GM23338 (cell line): Measurements from ENCODE around the gene SERAC1. TPM values are rescaled to one million over a fixed set of nuclear protein-coding genes. Genes with fewer than 3 reads are reported as not detected.

Experiments used
- ATAC-seq: fragments of 200-7000 bp; cut with Tn5 transposase; 3 replicates; pipeline ENCODE4 v1.9.1; 2020
- DNase-seq: peaks from one replicate; pipeline ENCODE4 v3.0.0-alpha.2; 2015; ENCODE audit warnings: low spot score
- H2AFZ ChIP-seq: fragments of 200-600 bp; sonication (generic); 2 replicates; pipeline ENCODE4 v1.8.0; 2016; ENCODE audit warnings: antibody characterized with exemption, mild to moderate bottlenecking, moderate library complexity
- H3F3A ChIP-seq: fragments of 200-600 bp; sonication (generic); replicated peaks from 2 replicates; pipeline ENCODE4 v1.8.0; 2017; ENCODE audit warnings: antibody characterized with exemption, mixed run types, low read depth
- H3K27ac ChIP-seq: fragments of 200-600 bp; sonication (generic); 2 replicates; pipeline ENCODE4 v1.6.1; 2016; ENCODE audit warnings: low read depth
- H3K27me3 ChIP-seq: fragments of 200-600 bp; sonication (generic); 2 replicates; pipeline ENCODE4 v1.8.0; 2016; ENCODE audit warnings: mild to moderate bottlenecking, mixed run types, moderate library complexity; ENCODE audit not compliant: insufficient read depth
- H3K36me3 ChIP-seq: fragments of 200-600 bp; sonication (generic); 2 replicates; pipeline ENCODE4 v1.8.0; 2016; ENCODE audit warnings: mild to moderate bottlenecking; ENCODE audit not compliant: insufficient read depth
- H3K4me1 ChIP-seq: fragments of 200-600 bp; sonication (generic); 2 replicates; pipeline ENCODE4 v1.8.0; 2016; ENCODE audit warnings: mild to moderate bottlenecking, moderate library complexity; ENCODE audit not compliant: insufficient read depth
- H3K4me2 ChIP-seq: fragments of 200-600 bp; sonication (generic); 2 replicates; pipeline ENCODE4 v1.7.1; 2017; ENCODE audit warnings: mixed run types
- H3K4me3 ChIP-seq: fragments of 200-600 bp; sonication (generic); 2 replicates; pipeline ENCODE4 v1.6.1; 2016; ENCODE audit warnings: mixed run types
- H3K79me2 ChIP-seq: fragments of 200-600 bp; sonication (generic); replicated peaks from 2 replicates; pipeline ENCODE4 v1.8.0; 2017; ENCODE audit warnings: mild to moderate bottlenecking; ENCODE audit not compliant: insufficient read depth
- H3K9me2 ChIP-seq: fragments of 200-600 bp; sonication (generic); 2 replicates; pipeline ENCODE4 v1.8.0; 2017; ENCODE audit not compliant: insufficient read depth
- H4K20me1 ChIP-seq: fragments of 200-600 bp; sonication (generic); replicated peaks from 2 replicates; pipeline ENCODE4 v1.8.0; 2017; ENCODE audit warnings: mild to moderate bottlenecking; ENCODE audit not compliant: insufficient read depth
- H3K27ac Mint-ChIP-seq: 2 replicates; pipeline ENCODE4 v1.8.0; 2020; ENCODE audit warnings: inconsistent platforms, mild to moderate bottlenecking, moderate library complexity, mixed read lengths
- H3K27me3 Mint-ChIP-seq: 3 replicates; pipeline ENCODE4 v1.8.0; 2022; ENCODE audit warnings: low read depth, mild to moderate bottlenecking, moderate library complexity, mixed read lengths, inconsistent platforms; ENCODE audit not compliant: insufficient read depth, poor library complexity
- H3K36me3 Mint-ChIP-seq: 3 replicates; pipeline ENCODE4 v1.8.0; 2021; ENCODE audit warnings: low read depth, mild to moderate bottlenecking, inconsistent platforms, moderate library complexity, mixed read lengths
- H3K4me1 Mint-ChIP-seq: 3 replicates; pipeline ENCODE4 v1.8.0; 2020; ENCODE audit warnings: mild to moderate bottlenecking, inconsistent platforms, mixed read lengths
- H3K4me3 Mint-ChIP-seq: 3 replicates; pipeline ENCODE4 v1.8.0; 2021; ENCODE audit warnings: moderate library complexity, mild to moderate bottlenecking, inconsistent platforms, mixed read lengths
- H3K9me3 Mint-ChIP-seq: 3 replicates; pipeline ENCODE4 v1.8.0; 2020; ENCODE audit warnings: moderate library complexity, mild to moderate bottlenecking, inconsistent platforms, mixed read lengths
- CREB1 ChIP-seq: fragments of 250-450 bp; sonication (Bioruptor Pico); IDR thresholded peaks from 2 replicates; pipeline ENCODE4 v1.5.0; 2020; ENCODE audit warnings: low read depth, mild to moderate bottlenecking, moderate library complexity
- EZH2 ChIP-seq: fragments of 200-600 bp; sonication (generic); IDR thresholded peaks from one replicate; pipeline ENCODE4 v1.8.0; 2017; ENCODE audit warnings: antibody characterized with exemption, mild to moderate bottlenecking, low read depth; ENCODE audit not compliant: unreplicated experiment
- EZH2phosphoT487 ChIP-seq: fragments of 200-600 bp; sonication (generic); IDR thresholded peaks from one replicate; pipeline ENCODE4 v1.8.1; 2018; ENCODE audit warnings: antibody characterized with exemption; ENCODE audit not compliant: unreplicated experiment
- JUNB ChIP-seq: IDR thresholded peaks from one replicate; pipeline ENCODE4 v1.6.1; 2016; ENCODE audit warnings: antibody characterized with exemption; ENCODE audit not compliant: unreplicated experiment
- NANOG ChIP-seq: IDR thresholded peaks from 2 replicates; pipeline ENCODE4 v1.6.1; 2016; ENCODE audit warnings: antibody characterized with exemption, borderline replicate concordance
- POLR2AphosphoS5 ChIP-seq: IDR thresholded peaks from 2 replicates; pipeline ENCODE4 v1.6.1; 2016; ENCODE audit warnings: antibody characterized with exemption, low read depth
- STAT1 ChIP-seq: IDR thresholded peaks from one replicate; pipeline ENCODE4 v1.6.1; 2016; ENCODE audit warnings: antibody characterized with exemption; ENCODE audit not compliant: unreplicated experiment
- ZNF114 ChIP-seq: fragments of 250-450 bp; sonication (Bioruptor Pico); IDR thresholded peaks from 2 replicates; pipeline ENCODE4 v1.5.0; 2020; ENCODE audit warnings: mild to moderate bottlenecking, moderate library complexity
- ZNF331 ChIP-seq: fragments of 250-450 bp; sonication (Bioruptor Pico); IDR thresholded peaks from 2 replicates; pipeline ENCODE4 v1.5.0; 2020; ENCODE audit warnings: low read depth, mild to moderate bottlenecking, moderate library complexity
- polyA plus RNA-seq: library from polyadenylated mRNA; unstranded; fragments of >200 nt; fragmentation: Nextera tagmentation; extraction: Ambion mirVana; gene quantifications from 2 replicates; pipeline ENCODE4 v1.2.1, GENCODE V29; 2016
- total RNA-seq: library from RNA; depleted of rRNA; stranded (reverse); fragments of >200 nt; shearing (Covaris generic); gene quantifications from 2 replicates; pipeline ENCODE4 v1.2.3, GENCODE V29; 2014
- TF ChIP-seq, protein P1 (sequence below), 2 experiments: fragments of 200-600 bp in 1 of 2; sonication (generic) in 1 of 2; conservative IDR thresholded peaks; 2 replicates each; pipeline versions ENCODE4 v1.5.1 to v1.6.1; 2016 to 2017; ENCODE audit warnings: antibody characterized with exemption in 2 of 2, low read depth in 2 of 2, mild to moderate bottlenecking in 2 of 2, moderate library complexity in 1 of 2
- TF ChIP-seq, protein P2 (sequence below): IDR thresholded peaks from one replicate; pipeline ENCODE4 v1.6.1; 2018; ENCODE audit warnings: antibody characterized with exemption; ENCODE audit not compliant: unreplicated experiment
- TF ChIP-seq, protein P3 (sequence below): IDR thresholded peaks from 2 replicates; pipeline ENCODE4 v1.6.1; 2016; ENCODE audit warnings: antibody characterized with exemption
- TF ChIP-seq, protein P4 (sequence below): fragments of 250-450 bp; sonication (Bioruptor Pico); IDR thresholded peaks from 2 replicates; pipeline ENCODE4 v1.5.0; 2020; ENCODE audit warnings: mild to moderate bottlenecking, moderate library complexity

Gene SERAC1
- total and polyA plus RNA-seq, 2 experiments from 2014 or later: 5.1 to 8.4 TPM

DNA sequence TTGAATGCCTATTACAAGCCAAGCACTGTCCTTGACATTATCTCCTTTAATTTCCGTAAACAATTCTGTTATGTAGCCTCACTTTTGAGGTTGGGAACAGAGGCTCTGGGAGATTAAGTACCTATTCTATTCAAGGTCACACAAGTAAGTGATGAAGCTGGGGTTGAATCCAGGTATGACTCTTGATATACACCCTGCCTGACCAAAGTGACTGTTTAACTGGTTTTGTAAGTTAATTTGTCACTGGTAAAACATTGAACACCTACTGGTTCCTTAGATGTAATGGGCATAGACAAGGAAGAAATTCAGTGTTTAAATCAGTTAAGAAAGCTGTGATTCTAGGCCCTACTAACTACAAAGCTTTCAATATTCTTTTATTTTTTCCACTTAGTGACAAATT, 23.0 kb upstream of the SERAC1 start:
- no peaks in the 10 kb centered on the region for H3K79me2 ChIP-seq
- H3K27ac ChIP-seq: no peak overlapping the region
- Mint-ChIP-seq H3K27ac (no peak overlapping the region), H3K27me3 (peaks cover 1% of the 10 kb centered on the region), H3K36me3 (peaks cover 9% of the 10 kb centered on the region), H3K9me3 (peaks cover 13% of the 10 kb centered on the region), H3K4me1 (peaks cover 15% of the 10 kb centered on the region), H3K4me3 (no peak overlapping the region)
- DNase-seq (no peak), ATAC-seq (no peak)
- no peaks in the 10 kb centered on the region for H4K20me1 ChIP-seq
- H3K36me3 ChIP-seq: no peaks in the 10 kb centered on the region
- H2AFZ ChIP-seq: no peak overlapping the region
- no peaks in the 10 kb centered on the region for H3K9me2 ChIP-seq
- no peak for TF ChIP-seq JUNB
- no peak for TF ChIP-seq EZH2
- TF ChIP-seq, protein P1, sequence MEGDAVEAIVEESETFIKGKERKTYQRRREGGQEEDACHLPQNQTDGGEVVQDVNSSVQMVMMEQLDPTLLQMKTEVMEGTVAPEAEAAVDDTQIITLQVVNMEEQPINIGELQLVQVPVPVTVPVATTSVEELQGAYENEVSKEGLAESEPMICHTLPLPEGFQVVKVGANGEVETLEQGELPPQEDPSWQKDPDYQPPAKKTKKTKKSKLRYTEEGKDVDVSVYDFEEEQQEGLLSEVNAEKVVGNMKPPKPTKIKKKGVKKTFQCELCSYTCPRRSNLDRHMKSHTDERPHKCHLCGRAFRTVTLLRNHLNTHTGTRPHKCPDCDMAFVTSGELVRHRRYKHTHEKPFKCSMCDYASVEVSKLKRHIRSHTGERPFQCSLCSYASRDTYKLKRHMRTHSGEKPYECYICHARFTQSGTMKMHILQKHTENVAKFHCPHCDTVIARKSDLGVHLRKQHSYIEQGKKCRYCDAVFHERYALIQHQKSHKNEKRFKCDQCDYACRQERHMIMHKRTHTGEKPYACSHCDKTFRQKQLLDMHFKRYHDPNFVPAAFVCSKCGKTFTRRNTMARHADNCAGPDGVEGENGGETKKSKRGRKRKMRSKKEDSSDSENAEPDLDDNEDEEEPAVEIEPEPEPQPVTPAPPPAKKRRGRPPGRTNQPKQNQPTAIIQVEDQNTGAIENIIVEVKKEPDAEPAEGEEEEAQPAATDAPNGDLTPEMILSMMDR (conservative IDR thresholded peaks at IDR 0.05; ENCODE audit: low read depth in 2 of 2): no peak
- TF ChIP-seq, protein P2, sequence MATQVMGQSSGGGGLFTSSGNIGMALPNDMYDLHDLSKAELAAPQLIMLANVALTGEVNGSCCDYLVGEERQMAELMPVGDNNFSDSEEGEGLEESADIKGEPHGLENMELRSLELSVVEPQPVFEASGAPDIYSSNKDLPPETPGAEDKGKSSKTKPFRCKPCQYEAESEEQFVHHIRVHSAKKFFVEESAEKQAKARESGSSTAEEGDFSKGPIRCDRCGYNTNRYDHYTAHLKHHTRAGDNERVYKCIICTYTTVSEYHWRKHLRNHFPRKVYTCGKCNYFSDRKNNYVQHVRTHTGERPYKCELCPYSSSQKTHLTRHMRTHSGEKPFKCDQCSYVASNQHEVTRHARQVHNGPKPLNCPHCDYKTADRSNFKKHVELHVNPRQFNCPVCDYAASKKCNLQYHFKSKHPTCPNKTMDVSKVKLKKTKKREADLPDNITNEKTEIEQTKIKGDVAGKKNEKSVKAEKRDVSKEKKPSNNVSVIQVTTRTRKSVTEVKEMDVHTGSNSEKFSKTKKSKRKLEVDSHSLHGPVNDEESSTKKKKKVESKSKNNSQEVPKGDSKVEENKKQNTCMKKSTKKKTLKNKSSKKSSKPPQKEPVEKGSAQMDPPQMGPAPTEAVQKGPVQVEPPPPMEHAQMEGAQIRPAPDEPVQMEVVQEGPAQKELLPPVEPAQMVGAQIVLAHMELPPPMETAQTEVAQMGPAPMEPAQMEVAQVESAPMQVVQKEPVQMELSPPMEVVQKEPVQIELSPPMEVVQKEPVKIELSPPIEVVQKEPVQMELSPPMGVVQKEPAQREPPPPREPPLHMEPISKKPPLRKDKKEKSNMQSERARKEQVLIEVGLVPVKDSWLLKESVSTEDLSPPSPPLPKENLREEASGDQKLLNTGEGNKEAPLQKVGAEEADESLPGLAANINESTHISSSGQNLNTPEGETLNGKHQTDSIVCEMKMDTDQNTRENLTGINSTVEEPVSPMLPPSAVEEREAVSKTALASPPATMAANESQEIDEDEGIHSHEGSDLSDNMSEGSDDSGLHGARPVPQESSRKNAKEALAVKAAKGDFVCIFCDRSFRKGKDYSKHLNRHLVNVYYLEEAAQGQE: no peak
- no peak for TF ChIP-seq POLR2AphosphoS5
- TF ChIP-seq ZNF114 (CRISPR knock-in tag): no peak
- TF ChIP-seq, protein P3, sequence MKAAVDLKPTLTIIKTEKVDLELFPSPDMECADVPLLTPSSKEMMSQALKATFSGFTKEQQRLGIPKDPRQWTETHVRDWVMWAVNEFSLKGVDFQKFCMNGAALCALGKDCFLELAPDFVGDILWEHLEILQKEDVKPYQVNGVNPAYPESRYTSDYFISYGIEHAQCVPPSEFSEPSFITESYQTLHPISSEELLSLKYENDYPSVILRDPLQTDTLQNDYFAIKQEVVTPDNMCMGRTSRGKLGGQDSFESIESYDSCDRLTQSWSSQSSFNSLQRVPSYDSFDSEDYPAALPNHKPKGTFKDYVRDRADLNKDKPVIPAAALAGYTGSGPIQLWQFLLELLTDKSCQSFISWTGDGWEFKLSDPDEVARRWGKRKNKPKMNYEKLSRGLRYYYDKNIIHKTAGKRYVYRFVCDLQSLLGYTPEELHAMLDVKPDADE: no peak
- TF ChIP-seq EZH2phosphoT487: no peak
- no peak for TF ChIP-seq CREB1 (CRISPR knock-in tag)
- TF ChIP-seq, protein P4, sequence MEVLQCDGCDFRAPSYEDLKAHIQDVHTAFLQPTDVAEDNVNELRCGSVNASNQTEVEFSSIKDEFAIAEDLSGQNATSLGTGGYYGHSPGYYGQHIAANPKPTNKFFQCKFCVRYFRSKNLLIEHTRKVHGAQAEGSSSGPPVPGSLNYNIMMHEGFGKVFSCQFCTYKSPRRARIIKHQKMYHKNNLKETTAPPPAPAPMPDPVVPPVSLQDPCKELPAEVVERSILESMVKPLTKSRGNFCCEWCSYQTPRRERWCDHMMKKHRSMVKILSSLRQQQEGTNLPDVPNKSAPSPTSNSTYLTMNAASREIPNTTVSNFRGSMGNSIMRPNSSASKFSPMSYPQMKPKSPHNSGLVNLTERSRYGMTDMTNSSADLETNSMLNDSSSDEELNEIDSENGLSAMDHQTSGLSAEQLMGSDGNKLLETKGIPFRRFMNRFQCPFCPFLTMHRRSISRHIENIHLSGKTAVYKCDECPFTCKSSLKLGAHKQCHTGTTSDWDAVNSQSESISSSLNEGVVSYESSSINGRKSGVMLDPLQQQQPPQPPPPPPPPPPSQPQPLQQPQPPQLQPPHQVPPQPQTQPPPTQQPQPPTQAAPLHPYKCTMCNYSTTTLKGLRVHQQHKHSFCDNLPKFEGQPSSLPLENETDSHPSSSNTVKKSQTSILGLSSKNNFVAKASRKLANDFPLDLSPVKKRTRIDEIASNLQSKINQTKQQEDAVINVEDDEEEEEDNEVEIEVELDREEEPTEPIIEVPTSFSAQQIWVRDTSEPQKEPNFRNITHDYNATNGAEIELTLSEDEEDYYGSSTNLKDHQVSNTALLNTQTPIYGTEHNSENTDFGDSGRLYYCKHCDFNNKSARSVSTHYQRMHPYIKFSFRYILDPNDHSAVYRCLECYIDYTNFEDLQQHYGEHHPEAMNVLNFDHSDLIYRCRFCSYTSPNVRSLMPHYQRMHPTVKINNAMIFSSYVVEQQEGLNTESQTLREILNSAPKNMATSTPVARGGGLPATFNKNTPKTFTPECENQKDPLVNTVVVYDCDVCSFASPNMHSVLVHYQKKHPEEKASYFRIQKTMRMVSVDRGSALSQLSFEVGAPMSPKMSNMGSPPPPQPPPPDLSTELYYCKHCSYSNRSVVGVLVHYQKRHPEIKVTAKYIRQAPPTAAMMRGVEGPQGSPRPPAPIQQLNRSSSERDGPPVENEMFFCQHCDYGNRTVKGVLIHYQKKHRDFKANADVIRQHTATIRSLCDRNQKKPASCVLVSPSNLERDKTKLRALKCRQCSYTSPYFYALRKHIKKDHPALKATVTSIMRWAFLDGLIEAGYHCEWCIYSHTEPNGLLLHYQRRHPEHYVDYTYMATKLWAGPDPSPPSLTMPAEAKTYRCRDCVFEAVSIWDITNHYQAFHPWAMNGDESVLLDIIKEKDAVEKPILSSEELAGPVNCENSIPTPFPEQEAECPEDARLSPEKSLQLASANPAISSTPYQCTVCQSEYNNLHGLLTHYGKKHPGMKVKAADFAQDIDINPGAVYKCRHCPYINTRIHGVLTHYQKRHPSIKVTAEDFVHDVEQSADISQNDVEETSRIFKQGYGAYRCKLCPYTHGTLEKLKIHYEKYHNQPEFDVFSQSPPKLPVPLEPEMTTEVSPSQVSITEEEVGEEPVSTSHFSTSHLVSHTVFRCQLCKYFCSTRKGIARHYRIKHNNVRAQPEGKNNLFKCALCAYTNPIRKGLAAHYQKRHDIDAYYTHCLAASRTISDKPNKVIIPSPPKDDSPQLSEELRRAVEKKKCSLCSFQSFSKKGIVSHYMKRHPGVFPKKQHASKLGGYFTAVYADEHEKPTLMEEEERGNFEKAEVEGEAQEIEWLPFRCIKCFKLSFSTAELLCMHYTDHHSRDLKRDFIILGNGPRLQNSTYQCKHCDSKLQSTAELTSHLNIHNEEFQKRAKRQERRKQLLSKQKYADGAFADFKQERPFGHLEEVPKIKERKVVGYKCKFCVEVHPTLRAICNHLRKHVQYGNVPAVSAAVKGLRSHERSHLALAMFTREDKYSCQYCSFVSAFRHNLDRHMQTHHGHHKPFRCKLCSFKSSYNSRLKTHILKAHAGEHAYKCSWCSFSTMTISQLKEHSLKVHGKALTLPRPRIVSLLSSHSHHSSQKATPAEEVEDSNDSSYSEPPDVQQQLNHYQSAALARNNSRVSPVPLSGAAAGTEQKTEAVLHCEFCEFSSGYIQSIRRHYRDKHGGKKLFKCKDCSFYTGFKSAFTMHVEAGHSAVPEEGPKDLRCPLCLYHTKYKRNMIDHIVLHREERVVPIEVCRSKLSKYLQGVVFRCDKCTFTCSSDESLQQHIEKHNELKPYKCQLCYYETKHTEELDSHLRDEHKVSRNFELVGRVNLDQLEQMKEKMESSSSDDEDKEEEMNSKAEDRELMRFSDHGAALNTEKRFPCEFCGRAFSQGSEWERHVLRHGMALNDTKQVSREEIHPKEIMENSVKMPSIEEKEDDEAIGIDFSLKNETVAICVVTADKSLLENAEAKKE (CRISPR knock-in tag): no peak
- TF ChIP-seq STAT1: no peak
- TF ChIP-seq NANOG: no peak
- no peak for TF ChIP-seq ZNF331 (CRISPR knock-in tag)
- no peak overlapping the region for H3K4me3 ChIP-seq
- peaks cover 15% of the 10 kb centered on the region for H3K4me1 ChIP-seq
- no peak overlapping the region for H3K4me2 ChIP-seq
- H3F3A ChIP-seq: no peaks in the 10 kb centered on the region
- H3K27me3 ChIP-seq: no peaks in the 10 kb centered on the region
